SK-N-SH (cell line): ENCODE results near the gene AKR1C2. TPM values are rescaled to one million over a fixed set of nuclear protein-coding genes. Genes with fewer than 3 reads are reported as not detected.
A peak's percentile ranks its signal among the peaks of the same experiment; 100 is the strongest.

ENCODE experiments used
- CTCF ChIA-PET: fragments of 300-600, 350-600 bp; formaldehyde crosslinking; extraction: SDS; loops from one replicate; lab custom pipeline; 2021; lab: Yijun Ruan, JAX
- POLR2A ChIA-PET: fragments of 350-600 bp; sonication (Branson Sonifier 250); formaldehyde crosslinking; extraction: SDS; loops from one replicate; lab custom pipeline; 2020; ENCODE audit warnings: antibody characterized with exemption, inconsistent platforms; lab: Yijun Ruan, JAX
- DNase-seq: peaks from one replicate; pipeline ENCODE4 v3.0.0; 2012
- H2AFZ ChIP-seq: fragments of 200-600 bp; sonication (generic); 2 replicates; pipeline ENCODE4 v1.8.1; 2016; ENCODE audit warnings: antibody characterized with exemption, mild to moderate bottlenecking, low read depth
- H3F3A ChIP-seq: fragments of 200-600 bp; sonication (generic); replicated peaks from 2 replicates; pipeline ENCODE3; 2016; ENCODE audit warnings: antibody characterized with exemption, mild to moderate bottlenecking; ENCODE audit not compliant: insufficient read depth
- H3K27ac ChIP-seq, 2 experiments: fragments of 200-500 bp in 1 of 2; fragments of 200-600 bp in 1 of 2; sonication (Bioruptor generic) in 1 of 2; sonication (generic), shearing (Covaris generic) in 1 of 2; 2 replicates each; pipeline versions ENCODE4 v1.5.1 to v1.6.1; 2014 to 2016; ENCODE audit warnings: low read depth in 2 of 2, inconsistent platforms in 1 of 2, low read length in 1 of 2, mild to moderate bottlenecking in 1 of 2, mixed read lengths in 1 of 2
- H3K27me3 ChIP-seq: fragments of 200-600 bp; sonication (generic), shearing (Covaris generic); 2 replicates; pipeline ENCODE4 v1.6.1; 2016; ENCODE audit warnings: mixed run types; ENCODE audit not compliant: insufficient read depth
- H3K36me3 ChIP-seq, 2 experiments: fragments of 200-500 bp in 1 of 2; fragments of 200-600 bp in 1 of 2; sonication (Bioruptor generic) in 1 of 2; sonication (generic) in 1 of 2; replicated peaks in 1 of 2; 2 replicates each; pipeline versions ENCODE3 to v1.5.1; 2014 to 2016; ENCODE audit warnings: low read length in 1 of 2, mild to moderate bottlenecking in 1 of 2; ENCODE audit not compliant: insufficient read depth in 2 of 2, control insufficient read depth in 1 of 2
- H3K4me1 ChIP-seq, 2 experiments: fragments of 200-500 bp in 1 of 2; fragments of 200-600 bp in 1 of 2; sonication (Bioruptor generic) in 1 of 2; sonication (generic), shearing (Covaris generic) in 1 of 2; 2 replicates each; pipeline versions ENCODE4 v1.5.1 to v1.6.1; 2014 to 2016; ENCODE audit warnings: low read depth in 1 of 2, low read length in 1 of 2, mixed run types in 1 of 2; ENCODE audit not compliant: insufficient read depth in 2 of 2, control insufficient read depth in 1 of 2
- H3K4me2 ChIP-seq: fragments of 200-600 bp; sonication (generic), shearing (Covaris generic); 2 replicates; pipeline ENCODE4 v1.6.1; 2017; ENCODE audit warnings: mixed run types
- H3K4me3 ChIP-seq, 2 experiments: fragments of 200-500 bp in 1 of 2; fragments of 200-600 bp in 1 of 2; sonication (Bioruptor generic) in 1 of 2; sonication (generic), shearing (Covaris generic) in 1 of 2; 2 replicates each; pipeline versions ENCODE4 v1.5.1 to v1.8.1; 2014 to 2016; ENCODE audit warnings: low read depth in 2 of 2, inconsistent platforms in 1 of 2, low read length in 1 of 2, mild to moderate bottlenecking in 1 of 2, mixed read lengths in 1 of 2, moderate library complexity in 1 of 2
- H3K79me2 ChIP-seq: fragments of 200-600 bp; sonication (generic); 2 replicates; pipeline ENCODE4 v1.8.1; 2017; ENCODE audit warnings: mild to moderate bottlenecking; ENCODE audit not compliant: insufficient read depth
- H3K9ac ChIP-seq: fragments of 200-600 bp; sonication (generic); 2 replicates; pipeline ENCODE4 v1.6.1; 2017; ENCODE audit warnings: mixed run types
- H3K9me2 ChIP-seq: fragments of 200-600 bp; sonication (generic); 2 replicates; pipeline ENCODE4 v1.6.1; 2017; ENCODE audit warnings: mixed run types
- H3K9me3 ChIP-seq: fragments of 200-600 bp; sonication (generic); 2 replicates; pipeline ENCODE4 v1.6.1; 2017; ENCODE audit warnings: mixed run types, mild to moderate bottlenecking, moderate library complexity
- H4K20me1 ChIP-seq: fragments of 200-600 bp; sonication (generic); 2 replicates; pipeline ENCODE4 v1.6.1; 2017; ENCODE audit warnings: mild to moderate bottlenecking, mixed run types; ENCODE audit not compliant: insufficient read depth
- CTCF ChIP-seq: fragments of 200-600 bp; sonication (generic); IDR thresholded peaks from 2 replicates; pipeline ENCODE4 v1.6.1; 2017; ENCODE audit warnings: antibody characterized with exemption, mild to moderate bottlenecking, moderate library complexity
- ELF1 ChIP-seq: IDR thresholded peaks from 2 replicates; pipeline ENCODE4 v1.4.0; 2012
- EP300 ChIP-seq, 2 experiments: IDR thresholded peaks; 2 replicates each; pipeline versions ENCODE4 v1.4.0 to v1.6.1; 2012; ENCODE audit warnings: borderline replicate concordance in 1 of 2, low read depth in 1 of 2, low read length in 1 of 2
- EZH2phosphoT487 ChIP-seq: fragments of 200-600 bp; sonication (generic); IDR thresholded peaks from 2 replicates; pipeline ENCODE4 v1.6.1; 2017; ENCODE audit warnings: low read depth, mixed run types, mild to moderate bottlenecking, antibody characterized with exemption, moderate library complexity, borderline replicate concordance
- FOXJ3 ChIP-seq: sonication (generic); formaldehyde crosslinking; IDR thresholded peaks from 2 replicates; pipeline ENCODE4 v1.5.1; 2020; ENCODE audit warnings: mild to moderate bottlenecking, missing genetic modification reagents
- FOXM1 ChIP-seq: IDR thresholded peaks from 2 replicates; pipeline ENCODE4 v1.4.0; 2012; ENCODE audit warnings: low read depth, mild to moderate bottlenecking
- GABPA ChIP-seq: IDR thresholded peaks from 2 replicates; pipeline ENCODE4 v1.4.0; 2012; ENCODE audit warnings: low read depth, mild to moderate bottlenecking
- GATA2 ChIP-seq: sonication (generic); formaldehyde crosslinking; IDR thresholded peaks from 2 replicates; pipeline ENCODE4 v1.5.0; 2020; ENCODE audit warnings: mild to moderate bottlenecking, missing genetic modification reagents
- IRF3 ChIP-seq: fragments of 150-350 bp; IDR thresholded peaks from 2 replicates; pipeline ENCODE4 v1.6.1; 2016; ENCODE audit warnings: mild to moderate bottlenecking, low read depth, low read length
- MAX ChIP-seq: IDR thresholded peaks from 2 replicates; pipeline ENCODE4 v1.4.0; 2012; ENCODE audit warnings: low read depth
- MEF2A ChIP-seq: IDR thresholded peaks from 2 replicates; pipeline ENCODE4 v1.4.0; 2012; ENCODE audit warnings: low read depth, borderline replicate concordance
- RAD21 ChIP-seq: IDR thresholded peaks from 2 replicates; pipeline ENCODE4 v1.6.1; 2012; ENCODE audit warnings: mild to moderate bottlenecking, low read length
- RCOR1 ChIP-seq: fragments of 150-350 bp; IDR thresholded peaks from 2 replicates; pipeline ENCODE4 v1.6.1; 2017; ENCODE audit warnings: antibody characterized with exemption, low read length
- REST ChIP-seq: IDR thresholded peaks from 2 replicates; pipeline ENCODE4 v1.6.1; 2012; ENCODE audit warnings: mild to moderate bottlenecking, low read depth, low read length, moderate library complexity
- SMC3 ChIP-seq: IDR thresholded peaks from 2 replicates; pipeline ENCODE4 v1.6.1; 2012; ENCODE audit warnings: low read depth, low read length, improper control_type of control experiment
- TCF12 ChIP-seq: IDR thresholded peaks from 2 replicates; pipeline ENCODE4 v1.4.0; 2012
- USF1 ChIP-seq: IDR thresholded peaks from 2 replicates; pipeline ENCODE4 v1.4.0; 2012; ENCODE audit warnings: low read depth, borderline replicate concordance
- USF2 ChIP-seq: fragments of 150-350 bp; IDR thresholded peaks from 2 replicates; pipeline ENCODE4 v1.6.1; 2017; ENCODE audit warnings: antibody characterized with exemption, low read length, low read depth, borderline replicate concordance
- YY1 ChIP-seq: IDR thresholded peaks from 2 replicates; pipeline ENCODE4 v1.4.0; 2012; ENCODE audit warnings: low read depth, mild to moderate bottlenecking
- WGBS: methylation state at CpG from one replicate; pipeline ENCODE4 v1.1.6; 2017; ENCODE audit warnings: low lambda C conversion rate; 5-methylcytosine and 5-hydroxymethylcytosine counted together
- polyA plus RNA-seq, 3 experiments: library from polyadenylated mRNA; depleted of rRNA; stranded (reverse); fragments of >200 nt; gene quantifications; 2 replicates each; pipeline ENCODE4 v1.2.3, GENCODE V29; 2012

Gene AKR1C2
- polyA plus RNA-seq, 1 of the 3 experiments (the other 2 are of a cell fraction) = not detected

GRCh38 chr10:4981722-4982471 lies 21.8 kb downstream of the AKR1C2 start:
- no peaks in the 10 kb centered on the region; a peak in 1 of 4 replicates for H3K4me1 ChIP-seq
- no peaks in the 10 kb centered on the region for H3K9me2 ChIP-seq
- no peaks in the 10 kb centered on the region for H3K27me3 ChIP-seq
- TF ChIP-seq MAX = no peak
- TF ChIP-seq CTCF = peak; percentile 44; the same call in 1 of the 2 replicates
- no peak for TF ChIP-seq YY1
- TF ChIP-seq RAD21 = peak; percentile 48
- TF ChIP-seq SMC3 = peak; percentile 38; the same call in 1 of the 2 replicates
- no peak overlapping the region for H3K9ac ChIP-seq
- no peaks in the 10 kb centered on the region for H4K20me1 ChIP-seq
- ChIA-PET POLR2A (no interaction called here), CTCF (interaction anchor here (0.8 to 4.5 kb wide), 2 partner anchors 131 to 145 kb away, joined by 4 to 57 read pairs; no protein-coding TSS in a partner anchor)
- no peaks in the 10 kb centered on the region for H3K79me2 ChIP-seq
- no peak overlapping the region for H3K4me2 ChIP-seq
- no peak overlapping the region for H2AFZ ChIP-seq
- H3K9me3 ChIP-seq = no peaks in the 10 kb centered on the region
- H3K27ac ChIP-seq = no peak overlapping the region
- H3K36me3 ChIP-seq = no peaks in the 10 kb centered on the region
- H3K4me3 ChIP-seq = no peak overlapping the region
- WGBS = 65% methylated on average over 10 of the region's 14 CpGs
- no peaks in the 10 kb centered on the region for H3F3A ChIP-seq
- peak; percentile 12 for DNase-seq

GRCh38 chr10:4980793-4981192 lies 22.9 kb downstream of the AKR1C2 start:
- Histone ChIP-seq H3K9me2 (no peaks in the 10 kb centered on the region), H3K9me3 (no peaks in the 10 kb centered on the region), H3K36me3 (no peaks in the 10 kb centered on the region), H4K20me1 (no peaks in the 10 kb centered on the region), H3K9ac (no peak overlapping the region), H3K4me1 (no peaks in the 10 kb centered on the region; a peak in 1 of 4 replicates), H3K4me3 (no peak overlapping the region), H2AFZ (no peak overlapping the region), H3F3A (no peaks in the 10 kb centered on the region), H3K27me3 (no peaks in the 10 kb centered on the region), H3K27ac (no peak overlapping the region), H3K79me2 (no peaks in the 10 kb centered on the region), H3K4me2 (no peak overlapping the region)
- CTCF ChIA-PET = no interaction called here
- POLR2A ChIA-PET = no interaction called here
- WGBS = 43% methylated on average over 2 of the region's 2 CpGs
- no peak for DNase-seq
- no peak for TF ChIP-seq USF1
- no peak for TF ChIP-seq REST
- no peak for TF ChIP-seq SMC3
- no peak for TF ChIP-seq ELF1
- no peak for TF ChIP-seq EP300 (IDR thresholded peaks at IDR 0.05; ENCODE audit: borderline replicate concordance in 1 of 2, low read depth in 1 of 2, low read length in 1 of 2)
- no peak for TF ChIP-seq GABPA
- TF ChIP-seq TCF12 = no peak
- TF ChIP-seq FOXM1 = no peak
- no peak for TF ChIP-seq IRF3
- no peak for TF ChIP-seq MEF2A
- no peak for TF ChIP-seq FOXJ3 (CRISPR knock-in tag)
- TF ChIP-seq EZH2phosphoT487 = no peak
- TF ChIP-seq RAD21 = no peak
- no peak for TF ChIP-seq GATA2 (CRISPR knock-in tag)
- no peak for TF ChIP-seq USF2
- TF ChIP-seq RCOR1 = no peak
